Measurements from ENCODE around the gene DOCK10.

Gene DOCK10

GRCh38 chr2:225041851-225042799 lies at the start of gene DOCK10:
Gene DOCK10 (minus strand): TSS chr2:225042468. CDS start chr2:225042374, 94 bp downstream.
- H3K27ac ChIP-seq (ENCODE audit: extremely low read depth, low read depth, low read length), result no peak within 1 kb of the TSS; the same call in 1 of the 2 replicates
- ChIA-PET CTCF (interaction anchor here (0.6 to 0.7 kb wide), 4 partner anchors 27 to 710 kb away, joined by 3 to 5 read pairs (median 4); no protein-coding TSS in a partner anchor), POLR2A (no interaction called here)
- no peaks in the 10 kb centered on the region for H3K9me3 ChIP-seq (ENCODE audit: control insufficient read depth, insufficient read depth, low read depth, low read length)
- no peaks in the 10 kb centered on the region for H3K4me1 ChIP-seq (ENCODE audit: control insufficient read depth, insufficient read depth, low read length)
- H3K36me3 ChIP-seq (ENCODE audit: control insufficient read depth in 2 of 2, insufficient read depth in 1 of 2, low read length in 2 of 2), result no peaks in the 10 kb centered on the region
- H3K4me3 ChIP-seq (ENCODE audit: low read depth, low read length), result peak within 1 kb of the TSS; percentile 48
- no peak for TF ChIP-seq BCL11B (tag by site-specific recombination; IDR thresholded peaks at IDR 0.05; ENCODE audit: low read depth)
- TF ChIP-seq YY1 (tag by site-specific recombination; IDR thresholded peaks at IDR 0.05), result no peak
- no peak for TF ChIP-seq ZNF473 (tag by site-specific recombination; IDR thresholded peaks at IDR 0.05)
- peak; percentile 97 for TF ChIP-seq ZFHX2 (tag by site-specific recombination; conservative IDR thresholded peaks at IDR 0.05)
- peak; percentile 78 for TF ChIP-seq EGR2 (tag by site-specific recombination; IDR thresholded peaks at IDR 0.05; ENCODE audit: low read depth)
- TF ChIP-seq REST (tag by site-specific recombination; IDR thresholded peaks at IDR 0.05), result no peak
- TF ChIP-seq ZNF280C (tag by site-specific recombination; IDR thresholded peaks at IDR 0.05), result no peak
- TF ChIP-seq ZNF670 (tag by site-specific recombination; IDR thresholded peaks at IDR 0.05; ENCODE audit: low read depth), result no peak
- TF ChIP-seq ZIC2 (tag by site-specific recombination; IDR thresholded peaks at IDR 0.05), result peak; percentile 63
- no peak for TF ChIP-seq ZNF202 (tag by site-specific recombination; IDR thresholded peaks at IDR 0.05; ENCODE audit: borderline replicate concordance)
- TF ChIP-seq ZFP41 (tag by site-specific recombination; IDR thresholded peaks at IDR 0.05; ENCODE audit: borderline replicate concordance), result no peak
- no peak for TF ChIP-seq ZNF239 (tag by site-specific recombination; IDR thresholded peaks at IDR 0.05)
- peak; percentile 31; the same call in 1 of the 2 replicates for TF ChIP-seq ZNF341 (tag by site-specific recombination; IDR thresholded peaks at IDR 0.05; ENCODE audit: low read depth)
- TF ChIP-seq ZNF2 (tag by site-specific recombination; IDR thresholded peaks at IDR 0.05), result no peak
- peak; percentile 79 for TF ChIP-seq ZNF398 (tag by site-specific recombination; IDR thresholded peaks at IDR 0.05)
- TF ChIP-seq AEBP2 (tag by site-specific recombination; IDR thresholded peaks at IDR 0.05; ENCODE audit: borderline replicate concordance), result no peak
- no peak for TF ChIP-seq ZBTB1 (tag by site-specific recombination; IDR thresholded peaks at IDR 0.05)
- no peak for TF ChIP-seq ZNF274 (IDR thresholded peaks at IDR 0.05; ENCODE audit: low read length)
- TF ChIP-seq ZNF274 (tag by site-specific recombination; IDR thresholded peaks at IDR 0.05; ENCODE audit: borderline replicate concordance), result no peak
- peak; percentile 77 for TF ChIP-seq ZNF335 (tag by site-specific recombination; conservative IDR thresholded peaks at IDR 0.05)
- no peak for TF ChIP-seq ZNF521 (tag by site-specific recombination; IDR thresholded peaks at IDR 0.05)
- TF ChIP-seq ZNF248 (tag by site-specific recombination; IDR thresholded peaks at IDR 0.05), result no peak
- TF ChIP-seq PATZ1 (tag by site-specific recombination; IDR thresholded peaks at IDR 0.05), result no peak
- no peak for TF ChIP-seq SALL2 (tag by site-specific recombination; IDR thresholded peaks at IDR 0.05; ENCODE audit: borderline replicate concordance)
- TF ChIP-seq ZNF530 (tag by site-specific recombination; IDR thresholded peaks at IDR 0.05; ENCODE audit: low read depth), result no peak
- no peak for TF ChIP-seq HOXC10 (CRISPR knock-in tag; IDR thresholded peaks at IDR 0.05)
